ENCODE measurements around the gene FBXL13.

DNA sequence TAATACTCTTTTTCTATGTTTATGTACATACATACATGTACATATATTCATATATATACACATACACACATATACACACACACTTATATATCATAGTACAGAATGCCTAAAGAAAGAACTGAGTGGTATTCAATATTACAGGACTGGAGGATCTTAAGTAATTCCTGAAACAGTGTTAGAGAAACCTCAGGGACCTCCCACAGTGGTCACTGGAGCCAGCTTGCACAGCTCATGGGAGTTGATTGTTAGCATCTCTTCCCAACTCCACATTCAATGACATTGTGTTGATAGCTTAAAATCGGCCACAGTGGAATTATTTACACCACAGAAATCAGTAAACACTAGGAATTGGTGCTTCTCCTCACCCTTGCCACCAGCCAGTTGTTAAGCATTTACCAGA, 155.8 kb downstream of the FBXL13 start:
- TF ChIP-seq EZH2phosphoT487 (IDR thresholded peaks at IDR 0.05; ENCODE audit: borderline replicate concordance, low read depth, low read length), result no peak
- TF ChIP-seq, protein P1, sequence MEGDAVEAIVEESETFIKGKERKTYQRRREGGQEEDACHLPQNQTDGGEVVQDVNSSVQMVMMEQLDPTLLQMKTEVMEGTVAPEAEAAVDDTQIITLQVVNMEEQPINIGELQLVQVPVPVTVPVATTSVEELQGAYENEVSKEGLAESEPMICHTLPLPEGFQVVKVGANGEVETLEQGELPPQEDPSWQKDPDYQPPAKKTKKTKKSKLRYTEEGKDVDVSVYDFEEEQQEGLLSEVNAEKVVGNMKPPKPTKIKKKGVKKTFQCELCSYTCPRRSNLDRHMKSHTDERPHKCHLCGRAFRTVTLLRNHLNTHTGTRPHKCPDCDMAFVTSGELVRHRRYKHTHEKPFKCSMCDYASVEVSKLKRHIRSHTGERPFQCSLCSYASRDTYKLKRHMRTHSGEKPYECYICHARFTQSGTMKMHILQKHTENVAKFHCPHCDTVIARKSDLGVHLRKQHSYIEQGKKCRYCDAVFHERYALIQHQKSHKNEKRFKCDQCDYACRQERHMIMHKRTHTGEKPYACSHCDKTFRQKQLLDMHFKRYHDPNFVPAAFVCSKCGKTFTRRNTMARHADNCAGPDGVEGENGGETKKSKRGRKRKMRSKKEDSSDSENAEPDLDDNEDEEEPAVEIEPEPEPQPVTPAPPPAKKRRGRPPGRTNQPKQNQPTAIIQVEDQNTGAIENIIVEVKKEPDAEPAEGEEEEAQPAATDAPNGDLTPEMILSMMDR (conservative IDR thresholded peaks at IDR 0.05; ENCODE audit: low read length), result no peak

All from OCI-LY7 (cell line).